Colon (tissue), 2 donors: ENCODE results near the gene ZIK1.

ENCODE experiments used
- FAIRE-seq: peaks from 2 replicates; lab custom pipeline; 2012; peaks lifted over from hg19 to GRCh38; lab: Jason Lieb, UNC
- donor health status: control.
- donor health status: control.

The ZIK1 gene

GRCh38 chr19:57611113-57611512 lies 27.2 kb downstream of the ZIK1 start:
- FAIRE-seq, result no peak

- FAIRE-seq, result no peak
These were observed 30.2 kb downstream of the ZIK1 start, which contains the start of gene ZNF134 for GRCh38 chr19:57613941-57614743. Gene ZNF134 (plus strand): TSS chr19:57614242. CDS start chr19:57619469, 5,227 bp downstream.

- no peak for FAIRE-seq
These were observed 31.4 kb downstream of the ZIK1 start for GRCh38 chr19:57615346-57615745.

GRCh38 chr19:57620673-57621348 lies 36.9 kb downstream of the ZIK1 start:
- FAIRE-seq, result no peak

GRCh38 chr19:57623091-57623490 lies 39.1 kb downstream of the ZIK1 start:
- FAIRE-seq, result no peak

- FAIRE-seq, result no peak
These were observed 49.3 kb downstream of the ZIK1 start, which contains the start of gene ZNF211 for GRCh38 chr19:57632987-57633831. Gene ZNF211 (plus strand): TSS chr19:57633168. CDS start chr19:57633347, 179 bp downstream.

GRCh38 chr19:57633832-57634131 lies 49.8 kb downstream of the ZIK1 start:
- FAIRE-seq, result no peak

GRCh38 chr19:57637379-57637778 lies 53.4 kb downstream of the ZIK1 start:
- no peak for FAIRE-seq

- no peak for FAIRE-seq
These were observed 57.8 kb downstream of the ZIK1 start for GRCh38 chr19:57641715-57642234.

- no peak for FAIRE-seq
These were observed 58.6 kb downstream of the ZIK1 start for GRCh38 chr19:57642396-57643046.
